ENCODE data around the gene FAM83C. TPM values are rescaled to one million over a fixed set of nuclear protein-coding genes. Genes with fewer than 3 reads are reported as not detected.

The FAM83C gene
- polyA plus RNA-seq, 3 donors: not detected

DNA sequence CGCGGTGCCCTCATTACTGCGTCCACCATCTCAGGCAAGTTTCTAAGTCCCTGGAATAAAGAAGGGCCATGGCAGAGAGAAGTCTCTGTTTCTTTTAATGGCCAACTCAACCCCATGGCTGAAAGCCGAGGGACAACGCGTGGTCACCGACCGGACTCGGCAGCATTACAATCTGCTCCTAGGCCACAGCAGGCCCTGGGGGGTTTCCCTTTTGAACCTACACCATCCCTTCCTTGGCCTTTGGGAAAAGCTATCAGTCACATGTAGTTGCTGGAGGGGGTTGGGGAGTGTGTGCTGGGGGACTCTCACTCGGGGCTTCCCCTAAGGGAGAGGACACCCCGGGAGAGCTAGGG, 11.1 kb upstream of the FAM83C start:
- Histone ChIP-seq H4K20me1 (ENCODE audit: insufficient read depth, low read length) (no peaks in the 10 kb centered on the region), H3K9ac (ENCODE audit: insufficient read depth, low read length, poor library complexity, severe bottlenecking) (no peak overlapping the region), H3K36me3 (replicated peaks in 1 of 2; ENCODE audit: control insufficient read depth in 1 of 2, insufficient read depth in 2 of 2, low read length in 2 of 2) (peaks cover 2 to 44% of the 10 kb centered on the region in 2 donors), H2AFZ (ENCODE audit: insufficient read depth, low read depth, low read length, poor library complexity, severe bottlenecking) (no peak overlapping the region), H3K4me2 (replicated peaks; ENCODE audit: extremely low read depth, low read length, poor library complexity, severe bottlenecking) (no peak overlapping the region), H3K9me3 (replicated peaks in 1 of 2; ENCODE audit: control insufficient read depth in 1 of 2, insufficient read depth in 1 of 2, low read length in 2 of 2) (no peaks in the 10 kb centered on the region), H3K27ac (ENCODE audit: low read depth in 1 of 2, low read length in 2 of 2) (no peak overlapping the region), H3K79me2 (ENCODE audit: insufficient read depth, low read length) (no peaks in the 10 kb centered on the region), H3K27me3 (ENCODE audit: control insufficient read depth in 2 of 2, insufficient read depth in 2 of 2, low read length in 2 of 2) (no peaks in the 10 kb centered on the region), H3K4me1 (ENCODE audit: control insufficient read depth in 1 of 2, insufficient read depth in 2 of 2, low read length in 2 of 2) (no peaks in the 10 kb centered on the region), H3K4me3 (replicated peaks in 1 of 3; ENCODE audit: low read depth in 2 of 3, low read length in 3 of 3) (no peak overlapping the region)
- TF ChIP-seq, protein P1, sequence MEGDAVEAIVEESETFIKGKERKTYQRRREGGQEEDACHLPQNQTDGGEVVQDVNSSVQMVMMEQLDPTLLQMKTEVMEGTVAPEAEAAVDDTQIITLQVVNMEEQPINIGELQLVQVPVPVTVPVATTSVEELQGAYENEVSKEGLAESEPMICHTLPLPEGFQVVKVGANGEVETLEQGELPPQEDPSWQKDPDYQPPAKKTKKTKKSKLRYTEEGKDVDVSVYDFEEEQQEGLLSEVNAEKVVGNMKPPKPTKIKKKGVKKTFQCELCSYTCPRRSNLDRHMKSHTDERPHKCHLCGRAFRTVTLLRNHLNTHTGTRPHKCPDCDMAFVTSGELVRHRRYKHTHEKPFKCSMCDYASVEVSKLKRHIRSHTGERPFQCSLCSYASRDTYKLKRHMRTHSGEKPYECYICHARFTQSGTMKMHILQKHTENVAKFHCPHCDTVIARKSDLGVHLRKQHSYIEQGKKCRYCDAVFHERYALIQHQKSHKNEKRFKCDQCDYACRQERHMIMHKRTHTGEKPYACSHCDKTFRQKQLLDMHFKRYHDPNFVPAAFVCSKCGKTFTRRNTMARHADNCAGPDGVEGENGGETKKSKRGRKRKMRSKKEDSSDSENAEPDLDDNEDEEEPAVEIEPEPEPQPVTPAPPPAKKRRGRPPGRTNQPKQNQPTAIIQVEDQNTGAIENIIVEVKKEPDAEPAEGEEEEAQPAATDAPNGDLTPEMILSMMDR (IDR thresholded peaks at IDR 0.05): no peak
- H3K4me1 Mint-ChIP-seq: peaks cover 15% of the 10 kb centered on the region
- WGBS (ENCODE audit: insufficient coverage): 95% methylated on average over 7 of the region's 11 CpGs
- DNase-seq: no peak
- H3K9me3 Mint-ChIP-seq: peaks cover 0 to 3% (median 0%) of the 10 kb centered on the region in 7 donors
- no peak overlapping the region for H3K4me3 Mint-ChIP-seq
- peaks cover 29 to 32% of the 10 kb centered on the region in 2 donors for H3K36me3 Mint-ChIP-seq
- intact Hi-C loops (cut with micrococcal nuclease): loop anchor here (5.0 to 10.0 kb wide), 2 partner anchors 141 to 144 kb away; no protein-coding TSS in a partner anchor
- H3K27ac Mint-ChIP-seq: no peak overlapping the region
- H3K27me3 Mint-ChIP-seq (ENCODE audit: low read depth in 3 of 3): peaks cover 0 to 3% (median 2%) of the 10 kb centered on the region in 3 donors

DNA sequence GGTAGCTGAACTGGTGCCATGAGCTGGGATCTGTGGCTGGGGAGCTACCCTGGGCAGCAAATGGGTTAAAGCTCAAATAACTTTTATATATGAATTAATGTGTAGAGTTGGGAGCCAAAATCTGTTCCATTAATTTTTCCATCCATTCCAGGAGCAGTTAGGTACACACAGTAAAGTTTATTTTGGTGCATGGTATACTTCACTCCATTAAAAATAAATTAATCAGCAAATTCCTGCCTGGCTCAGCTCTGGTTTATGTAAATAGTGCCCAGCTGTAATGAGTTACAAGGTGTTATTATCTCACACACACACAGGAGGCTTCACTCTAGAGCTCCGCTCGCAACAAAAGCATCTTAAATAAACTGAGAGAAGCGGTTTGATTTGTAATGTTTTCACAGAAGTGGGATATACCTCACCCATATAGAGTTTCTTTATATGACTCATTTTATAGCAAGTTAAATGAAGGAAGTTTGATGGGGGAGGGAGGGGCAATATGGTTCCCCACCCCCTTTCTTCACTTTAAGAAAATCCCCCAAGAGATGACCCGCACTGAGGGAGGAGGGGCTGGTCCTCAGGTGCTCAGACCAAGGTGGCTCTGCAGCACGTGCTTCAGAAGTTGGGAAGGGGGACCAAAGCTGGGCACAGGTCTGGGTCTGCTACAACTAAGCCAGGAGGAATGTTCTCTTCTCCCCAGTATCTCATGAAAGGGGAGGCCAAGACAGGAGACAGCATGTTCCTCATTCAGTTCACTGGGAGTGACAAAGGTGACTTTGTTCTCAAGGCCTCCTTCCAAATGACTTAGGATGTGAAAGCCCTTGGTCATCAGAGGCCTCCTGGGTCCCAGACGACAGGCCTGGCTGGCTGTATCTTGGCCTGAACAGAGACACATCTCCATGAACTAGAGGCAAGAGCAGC, 10.5 kb upstream of the FAM83C start:
- 90% methylated on average over 1 of the region's 6 CpGs for WGBS (ENCODE audit: insufficient coverage)
- no peaks in the 10 kb centered on the region for H4K20me1 ChIP-seq (ENCODE audit: insufficient read depth, low read length)
- peak overlapping the region in 1 of 7 donors; percentile 56 for H3K27ac Mint-ChIP-seq
- H3K27ac ChIP-seq (ENCODE audit: low read depth in 1 of 2, low read length in 2 of 2): no peak overlapping the region
- DNase-seq: no peak
- H3K79me2 ChIP-seq (ENCODE audit: insufficient read depth, low read length): no peaks in the 10 kb centered on the region
- peaks cover 0 to 3% (median 2%) of the 10 kb centered on the region in 3 donors for H3K27me3 Mint-ChIP-seq (ENCODE audit: low read depth in 3 of 3)
- H3K4me3 ChIP-seq (replicated peaks in 1 of 3; ENCODE audit: low read depth in 2 of 3, low read length in 3 of 3): no peak overlapping the region
- no peak overlapping the region for H3K4me2 ChIP-seq (replicated peaks; ENCODE audit: extremely low read depth, low read length, poor library complexity, severe bottlenecking)
- H3K4me1 Mint-ChIP-seq: peaks cover 15% of the 10 kb centered on the region
- TF ChIP-seq, protein P1 (IDR thresholded peaks at IDR 0.05): no peak
- H3K4me1 ChIP-seq (ENCODE audit: control insufficient read depth in 1 of 2, insufficient read depth in 2 of 2, low read length in 2 of 2): no peaks in the 10 kb centered on the region
- intact Hi-C loops (cut with micrococcal nuclease): loop anchor here (5.0 to 10.0 kb wide), 2 partner anchors 142 to 145 kb away; no protein-coding TSS in a partner anchor
- peaks cover 0 to 38% of the 10 kb centered on the region in 2 donors for H3K36me3 ChIP-seq (replicated peaks in 1 of 2; ENCODE audit: control insufficient read depth in 1 of 2, insufficient read depth in 2 of 2, low read length in 2 of 2)
- no peak overlapping the region for H2AFZ ChIP-seq (ENCODE audit: insufficient read depth, low read depth, low read length, poor library complexity, severe bottlenecking)
- no peak overlapping the region for H3K9ac ChIP-seq (ENCODE audit: insufficient read depth, low read length, poor library complexity, severe bottlenecking)
- H3K9me3 ChIP-seq (replicated peaks in 1 of 2; ENCODE audit: control insufficient read depth in 1 of 2, insufficient read depth in 1 of 2, low read length in 2 of 2): no peaks in the 10 kb centered on the region
- H3K9me3 Mint-ChIP-seq: peaks cover 0 to 3% (median 0%) of the 10 kb centered on the region in 7 donors
- no peak overlapping the region for H3K4me3 Mint-ChIP-seq
- H3K27me3 ChIP-seq (ENCODE audit: control insufficient read depth in 2 of 2, insufficient read depth in 2 of 2, low read length in 2 of 2): no peaks in the 10 kb centered on the region
- H3K36me3 Mint-ChIP-seq: peaks cover 29% of the 10 kb centered on the region in 2 donors
